ES-I3 (cell line): ENCODE measurements around the gene SFMBT1.

Source experiments
- H3K36me3 ChIP-seq: 2 replicates; pipeline ENCODE4 v1.6.1; 2013; ENCODE audit warnings: mild to moderate bottlenecking, low read length, control low read depth, moderate library complexity; ENCODE audit not compliant: insufficient read depth
- H3K4me1 ChIP-seq: 2 replicates; pipeline ENCODE4 v1.6.1; 2013; ENCODE audit warnings: mild to moderate bottlenecking, control low read depth, low read length; ENCODE audit not compliant: insufficient read depth
- H3K9ac ChIP-seq: 2 replicates; pipeline ENCODE4 v1.6.1; 2013; ENCODE audit warnings: low read depth, mild to moderate bottlenecking, low read length, moderate library complexity
- H3K9me3 ChIP-seq: 2 replicates; pipeline ENCODE4 v1.6.1; 2013; ENCODE audit warnings: mild to moderate bottlenecking, low read length, moderate library complexity; ENCODE audit not compliant: control insufficient read depth, insufficient read depth

Gene SFMBT1

DNA sequence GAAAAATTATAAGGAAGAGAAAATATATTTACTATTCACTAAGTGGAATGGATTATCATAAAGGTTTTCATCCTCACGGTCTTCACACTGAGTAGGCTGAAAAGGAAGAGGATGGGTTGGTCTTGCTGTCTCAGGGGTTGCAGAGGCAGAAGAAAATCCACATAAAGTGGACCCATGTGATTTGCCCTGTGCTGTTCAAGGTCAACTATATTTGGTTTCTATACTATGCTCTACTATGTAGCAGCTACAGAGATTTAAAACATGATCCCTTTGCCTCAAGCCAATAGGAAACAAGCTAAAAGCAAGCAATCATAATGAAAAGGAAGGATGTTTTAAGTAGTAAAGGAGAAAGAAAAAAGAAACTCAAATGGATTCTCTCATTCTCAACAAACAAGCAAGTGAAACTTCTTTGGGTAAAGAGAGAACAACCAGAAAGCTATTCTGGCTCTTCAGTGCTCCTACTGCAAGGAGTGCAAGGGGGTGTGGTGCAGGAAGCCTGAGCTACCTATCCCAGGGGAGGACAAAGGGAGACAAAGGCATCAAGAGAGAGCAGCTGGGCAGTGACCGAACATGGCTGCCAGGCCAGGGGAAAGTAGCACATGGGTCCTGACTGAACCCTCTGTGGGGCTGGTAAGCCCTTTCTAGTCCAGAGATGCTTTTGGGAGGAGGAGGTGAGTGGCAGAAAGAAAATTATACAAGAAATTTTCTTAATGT, 35.9 kb downstream of the SFMBT1 start:
- Histone ChIP-seq H3K9me3 (no peaks in the 10 kb centered on the region), H3K36me3 (no peaks in the 10 kb centered on the region), H3K9ac (no peak overlapping the region), H3K4me1 (no peaks in the 10 kb centered on the region)

DNA sequence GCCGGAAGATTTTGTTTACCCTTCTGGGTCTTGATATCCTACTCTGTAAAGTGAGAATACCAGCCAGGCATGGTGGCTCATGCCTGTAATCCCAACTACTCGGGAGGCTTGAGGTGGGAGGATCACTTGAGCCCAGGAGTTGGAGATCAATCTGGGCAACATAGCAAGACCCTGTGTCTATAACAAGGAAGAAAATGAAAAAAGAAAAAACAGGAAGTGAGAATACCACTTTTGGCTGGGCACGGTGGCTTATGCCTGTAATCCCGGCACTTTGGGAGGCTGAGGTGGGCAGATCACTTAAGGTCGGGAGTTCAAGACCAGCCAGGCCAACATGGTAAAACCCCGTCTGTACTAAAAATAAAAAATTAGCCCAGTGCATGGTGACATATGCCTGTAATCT, 36.9 kb downstream of the SFMBT1 start:
- H3K9ac ChIP-seq, result no peak overlapping the region
- no peaks in the 10 kb centered on the region for H3K4me1 ChIP-seq
- no peaks in the 10 kb centered on the region for H3K36me3 ChIP-seq
- H3K9me3 ChIP-seq, result no peaks in the 10 kb centered on the region

DNA sequence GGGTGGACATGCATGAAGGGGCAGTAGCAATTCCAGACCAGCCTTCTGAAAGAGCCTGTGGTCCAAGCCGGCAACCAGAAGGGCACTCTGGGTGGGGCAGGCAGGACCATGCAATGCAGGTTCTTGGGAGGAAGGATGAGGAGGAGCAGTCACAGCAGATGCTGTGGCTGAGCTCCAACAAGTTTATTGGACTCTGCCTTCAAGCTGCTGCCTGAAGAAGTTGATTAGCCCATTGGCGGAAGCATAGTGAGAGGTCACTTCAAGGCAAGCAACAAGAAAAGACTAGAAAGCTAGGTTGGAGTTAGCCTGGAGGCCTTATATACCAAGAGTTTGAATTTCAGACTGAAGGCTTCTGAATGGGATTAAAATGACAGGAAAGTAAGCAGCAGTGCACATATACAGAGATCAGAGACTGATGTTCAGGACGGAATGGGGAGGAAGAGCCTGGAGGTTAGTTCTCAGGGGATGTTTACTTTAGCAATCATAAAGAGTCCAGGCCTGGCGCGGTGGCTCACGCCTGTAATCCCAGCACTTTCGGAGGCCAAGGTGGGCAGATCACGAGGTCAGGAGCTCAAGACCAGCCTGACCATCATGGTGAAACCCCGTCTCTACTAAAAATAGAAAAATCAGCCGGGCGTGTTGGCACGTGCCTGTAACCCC, 39.9 kb downstream of the SFMBT1 start:
- Histone ChIP-seq H3K9ac (no peak overlapping the region), H3K36me3 (no peaks in the 10 kb centered on the region), H3K4me1 (no peaks in the 10 kb centered on the region), H3K9me3 (no peaks in the 10 kb centered on the region)

DNA sequence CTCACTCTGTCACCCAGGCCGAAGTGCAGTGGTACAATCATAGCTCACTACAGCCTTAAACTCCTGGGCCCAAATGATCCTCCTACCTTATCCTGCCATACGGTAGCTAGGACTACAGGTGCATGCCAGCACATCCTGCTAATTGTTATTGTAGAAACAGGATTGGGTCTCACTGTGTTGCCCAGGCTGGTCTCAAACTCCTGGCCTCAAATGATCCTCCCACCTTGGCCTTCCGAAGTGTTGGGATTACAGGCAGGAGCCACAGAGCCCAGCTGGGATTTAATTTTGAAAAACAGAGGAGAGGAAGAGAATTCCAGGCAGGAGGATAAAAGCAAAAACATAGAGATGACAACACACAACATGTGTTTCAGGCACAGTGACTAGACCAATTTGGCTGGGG, 40.5 kb downstream of the SFMBT1 start:
- Histone ChIP-seq H3K9ac (no peak overlapping the region), H3K4me1 (no peaks in the 10 kb centered on the region), H3K9me3 (no peaks in the 10 kb centered on the region), H3K36me3 (no peaks in the 10 kb centered on the region)

DNA sequence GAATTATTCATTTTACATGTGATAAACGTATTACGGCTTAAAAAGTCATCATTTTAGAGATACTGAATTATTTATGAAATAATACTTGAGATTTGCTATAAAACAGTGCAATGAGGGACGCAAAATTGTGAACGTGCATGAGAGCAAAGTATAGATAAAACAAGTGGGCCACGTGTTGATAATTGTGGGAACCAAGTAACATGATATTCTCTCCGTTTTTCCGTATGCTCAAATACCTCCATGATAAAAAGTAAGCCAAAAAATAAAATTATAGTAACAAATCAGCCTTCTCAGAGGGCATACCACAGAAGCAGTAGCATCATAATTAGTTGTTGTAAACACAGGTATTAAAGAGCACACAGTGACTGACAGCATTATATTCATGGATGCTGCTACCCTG, 42.6 kb downstream of the SFMBT1 start:
- H3K4me1 ChIP-seq, result no peaks in the 10 kb centered on the region
- H3K36me3 ChIP-seq, result no peaks in the 10 kb centered on the region
- no peaks in the 10 kb centered on the region for H3K9me3 ChIP-seq
- no peak overlapping the region for H3K9ac ChIP-seq

DNA sequence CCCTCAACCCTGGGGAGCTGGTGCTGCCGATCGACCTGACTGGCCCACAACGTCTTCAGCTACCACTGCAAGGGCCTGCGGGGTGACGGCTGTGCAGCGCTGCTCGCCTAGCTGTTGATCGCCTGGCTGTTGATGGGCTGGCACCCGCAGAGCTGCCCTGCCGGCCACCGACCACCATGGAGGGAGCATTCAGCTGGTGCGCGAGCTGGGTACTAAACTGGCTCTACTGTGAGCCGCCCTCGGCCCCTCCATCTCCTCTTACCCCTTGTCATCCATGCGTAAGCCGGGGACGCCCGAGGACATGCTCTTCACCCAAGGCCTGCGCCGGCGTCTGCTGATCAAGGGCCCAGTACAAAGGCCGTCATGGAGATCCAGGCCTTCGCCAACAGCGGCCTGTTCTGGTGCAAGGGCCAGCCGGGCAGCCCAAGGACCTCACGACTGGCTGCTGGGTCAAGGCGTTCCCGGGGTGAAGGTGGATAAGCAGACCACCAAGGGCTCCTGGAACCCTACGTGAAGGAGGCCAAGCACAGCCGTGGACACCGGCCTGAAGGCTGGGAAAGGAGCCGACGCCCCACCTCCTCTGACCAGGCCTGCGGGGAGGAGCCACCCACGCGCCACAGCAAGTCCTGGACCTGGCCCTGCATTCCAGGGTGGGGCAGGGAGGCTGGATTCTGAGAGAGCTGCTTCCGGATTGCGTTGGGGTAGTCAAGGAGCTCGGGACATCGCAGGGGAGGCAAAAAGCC, 46.9 kb downstream of the SFMBT1 start:
- H3K36me3 ChIP-seq, result no peaks in the 10 kb centered on the region
- no peaks in the 10 kb centered on the region for H3K9me3 ChIP-seq
- no peaks in the 10 kb centered on the region for H3K4me1 ChIP-seq
- no peak overlapping the region for H3K9ac ChIP-seq

DNA sequence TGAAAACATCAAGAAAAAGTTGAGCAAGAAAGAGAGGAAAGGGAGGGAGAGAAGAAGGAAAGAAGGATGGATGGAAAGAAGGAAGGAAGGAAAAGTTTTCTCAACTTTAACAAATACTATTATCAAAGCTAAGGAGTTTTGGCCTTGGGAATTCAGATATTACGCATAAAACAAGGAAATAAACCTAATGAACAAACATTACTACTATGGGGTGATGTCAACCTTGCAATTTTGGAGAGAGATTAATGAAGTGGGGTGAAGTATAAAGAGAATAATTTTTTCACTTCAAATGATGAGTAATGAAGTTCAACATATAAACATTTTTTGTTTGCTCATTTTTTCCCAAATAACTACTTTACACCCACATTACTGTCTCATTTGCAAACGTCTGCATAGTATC, 55.2 kb downstream of the SFMBT1 start:
- no peaks in the 10 kb centered on the region for H3K36me3 ChIP-seq
- H3K4me1 ChIP-seq, result no peaks in the 10 kb centered on the region
- no peak overlapping the region for H3K9ac ChIP-seq
- no peaks in the 10 kb centered on the region for H3K9me3 ChIP-seq

DNA sequence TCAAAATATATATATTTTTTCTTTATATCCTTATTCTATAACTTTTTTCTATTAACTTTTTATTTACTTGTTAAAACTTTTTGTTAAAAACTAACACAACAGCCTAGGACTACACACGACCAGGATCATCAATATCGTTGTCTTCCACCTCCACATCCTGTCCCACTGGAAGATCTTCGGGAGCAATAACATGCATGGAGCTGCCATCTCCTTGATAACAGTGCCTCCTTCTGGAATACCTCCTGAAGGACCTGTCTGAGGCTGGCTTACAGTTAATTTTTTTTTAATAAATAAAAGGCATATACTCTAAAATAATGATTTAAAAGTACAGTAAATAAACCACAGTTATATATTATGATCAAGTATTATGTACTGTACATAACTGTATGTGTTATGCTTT, 58.9 kb downstream of the SFMBT1 start:
- Histone ChIP-seq H3K9ac (no peak overlapping the region), H3K36me3 (no peaks in the 10 kb centered on the region), H3K4me1 (no peaks in the 10 kb centered on the region), H3K9me3 (no peaks in the 10 kb centered on the region)

DNA sequence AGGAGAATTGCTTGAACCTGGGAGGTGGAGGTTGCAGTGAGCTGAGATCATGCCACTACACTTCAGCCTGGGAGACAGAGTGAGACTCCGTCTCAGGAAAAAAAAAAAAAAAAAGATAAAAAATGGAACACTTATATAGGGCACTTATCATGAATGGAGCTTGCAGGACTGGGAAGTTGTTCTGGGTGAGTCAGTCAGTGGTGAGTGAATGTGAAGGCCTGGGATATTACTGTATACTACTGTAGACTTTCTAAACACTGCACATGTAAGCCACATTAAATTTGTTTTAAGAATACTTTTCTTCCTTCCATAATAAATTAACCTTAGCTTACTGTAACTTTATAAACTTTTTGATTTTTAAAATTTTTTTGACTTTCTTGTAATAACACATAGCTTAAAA, 59.8 kb downstream of the SFMBT1 start:
- Histone ChIP-seq H3K36me3 (no peaks in the 10 kb centered on the region), H3K4me1 (no peaks in the 10 kb centered on the region)

DNA sequence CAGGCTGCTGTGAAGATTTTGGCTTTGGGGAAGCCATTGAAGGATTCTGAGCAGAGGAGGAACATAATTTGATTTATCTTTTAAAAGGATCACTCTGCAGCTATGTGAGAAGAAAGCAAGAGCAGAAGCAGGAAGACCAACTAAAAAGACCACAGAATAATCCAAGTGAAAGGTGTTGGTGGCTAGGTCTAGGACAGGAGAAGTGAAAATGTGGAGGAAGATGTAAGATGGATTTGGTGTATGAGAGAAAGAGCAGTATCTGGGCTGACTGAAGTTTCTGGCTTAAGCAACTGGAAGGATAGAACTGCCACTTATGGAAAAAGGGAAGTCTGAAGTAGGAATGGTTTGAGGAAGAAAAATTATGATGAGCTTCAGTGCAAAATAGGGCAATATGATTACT, 62.0 kb downstream of the SFMBT1 start:
- no peaks in the 10 kb centered on the region for H3K9me3 ChIP-seq
- no peak overlapping the region for H3K9ac ChIP-seq
- H3K4me1 ChIP-seq, result no peaks in the 10 kb centered on the region
- no peaks in the 10 kb centered on the region for H3K36me3 ChIP-seq

More for the DNA sequence above, 59.8 kb downstream of the SFMBT1 start:
- H3K9ac ChIP-seq, result no peak overlapping the region
- H3K9me3 ChIP-seq, result no peaks in the 10 kb centered on the region

DNA sequence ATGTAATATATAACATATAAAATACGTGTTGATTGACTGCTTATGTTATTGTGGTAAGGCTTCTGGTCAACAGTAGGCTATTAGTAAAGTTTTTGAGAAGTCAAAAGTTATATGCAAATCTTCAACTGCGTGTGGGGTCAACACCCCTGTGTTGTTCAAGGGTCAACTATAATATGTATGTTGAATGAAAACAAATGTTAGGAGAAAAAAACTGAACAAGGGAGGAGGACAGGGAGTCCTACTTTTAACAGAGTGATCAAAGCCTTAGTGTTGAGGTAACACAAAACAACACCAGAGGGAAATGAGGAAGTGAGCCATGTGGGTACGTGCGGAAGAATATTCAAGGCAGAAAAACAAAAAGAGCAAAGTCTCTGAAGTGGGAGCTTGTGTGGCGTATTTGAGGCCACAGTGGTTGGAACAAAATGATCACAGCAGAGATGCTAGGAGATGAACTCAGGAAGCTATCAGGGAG, 62.5 kb downstream of the SFMBT1 start:
- Histone ChIP-seq H3K9ac (no peak overlapping the region), H3K9me3 (no peaks in the 10 kb centered on the region), H3K36me3 (no peaks in the 10 kb centered on the region), H3K4me1 (no peaks in the 10 kb centered on the region)

DNA sequence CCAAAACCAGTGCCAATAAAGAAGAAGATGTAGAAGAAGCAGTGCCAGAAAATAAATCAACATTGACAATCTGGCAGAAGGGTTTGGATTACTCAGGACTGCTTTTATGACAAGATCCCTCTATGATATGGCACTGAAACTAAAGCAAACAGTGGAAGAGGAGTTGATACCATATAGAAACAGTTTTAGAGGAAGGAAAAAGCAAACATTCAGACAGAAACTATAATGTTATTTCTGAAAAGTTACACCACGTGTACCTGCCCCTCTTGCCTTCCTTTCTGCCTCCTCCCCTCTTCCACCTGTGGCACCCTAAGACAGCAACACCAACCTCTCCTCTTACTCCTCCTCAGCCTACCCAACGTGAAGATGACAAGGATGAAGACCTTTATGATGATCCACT, 63.0 kb downstream of the SFMBT1 start:
- Histone ChIP-seq H3K36me3 (no peaks in the 10 kb centered on the region), H3K9me3 (no peaks in the 10 kb centered on the region), H3K9ac (no peak overlapping the region), H3K4me1 (no peaks in the 10 kb centered on the region)

DNA sequence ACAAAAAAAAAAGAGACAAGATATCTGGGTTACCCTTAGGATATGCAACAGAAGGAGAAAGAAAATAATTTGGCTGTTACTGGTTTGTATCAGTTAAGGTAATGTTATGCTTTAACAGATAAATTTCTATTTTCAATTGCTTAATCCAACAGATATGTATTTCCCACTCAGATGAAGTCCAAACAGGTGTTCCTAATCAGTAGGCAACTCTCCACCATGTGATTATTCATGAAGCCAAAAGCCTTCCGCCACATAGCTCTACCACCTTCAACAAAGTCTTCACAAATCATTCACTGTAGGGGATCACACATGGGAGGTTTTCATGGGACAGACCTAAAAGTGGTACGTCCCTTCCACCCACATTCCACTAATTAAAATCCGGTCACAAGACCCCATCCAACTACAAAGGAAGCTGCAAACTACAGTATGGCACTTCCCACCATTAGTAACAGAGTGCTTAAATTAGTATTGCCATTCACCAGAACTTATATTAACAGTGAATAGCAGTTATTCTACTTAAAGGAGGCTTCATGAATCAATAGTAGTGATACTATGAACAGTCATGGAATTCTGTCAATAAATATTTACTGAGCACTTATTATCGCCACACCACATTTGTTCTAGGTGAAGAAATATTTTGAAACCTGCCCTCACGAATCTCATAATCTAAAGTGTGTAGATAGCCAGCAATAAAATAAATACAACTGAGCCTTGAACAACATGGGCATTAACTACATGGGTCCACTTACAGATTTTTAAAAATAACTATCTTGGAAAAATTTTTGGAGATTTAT, 66.5 kb downstream of the SFMBT1 start:
- H3K4me1 ChIP-seq, result no peaks in the 10 kb centered on the region
- no peaks in the 10 kb centered on the region for H3K36me3 ChIP-seq
- no peak overlapping the region for H3K9ac ChIP-seq
- H3K9me3 ChIP-seq, result no peaks in the 10 kb centered on the region

DNA sequence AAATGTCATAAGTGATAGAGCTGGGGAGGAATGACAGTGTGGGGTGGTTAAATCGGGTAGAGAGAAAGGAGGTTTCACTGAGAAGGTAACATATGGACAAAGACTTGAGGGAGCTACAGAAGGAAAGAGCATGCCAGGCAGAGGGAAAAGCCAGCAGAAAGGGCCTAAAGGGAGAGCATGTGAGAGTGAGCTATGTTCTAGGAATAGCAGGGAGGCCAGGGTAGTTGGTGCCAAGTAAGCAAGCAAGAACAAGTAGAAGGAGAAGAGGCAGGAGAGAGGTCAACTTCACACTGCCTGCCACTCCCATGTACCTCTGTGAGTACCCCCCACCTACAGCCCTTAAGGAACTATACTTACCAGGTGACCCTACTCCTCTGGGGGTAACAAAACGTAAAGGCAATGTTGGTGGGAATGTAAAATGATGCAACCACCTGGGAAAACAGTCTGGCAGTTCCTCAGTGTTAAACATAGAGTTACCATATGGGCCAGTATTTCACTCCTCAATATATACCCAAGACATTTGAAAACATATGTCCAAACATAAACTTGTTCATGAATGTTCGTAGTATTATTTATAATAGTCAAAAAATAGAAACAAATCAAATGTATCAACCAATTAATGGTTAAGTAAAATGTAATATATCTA, 67.6 kb downstream of the SFMBT1 start:
- H3K4me1 ChIP-seq, result no peaks in the 10 kb centered on the region
- no peaks in the 10 kb centered on the region for H3K9me3 ChIP-seq
- no peaks in the 10 kb centered on the region for H3K36me3 ChIP-seq
- no peak overlapping the region for H3K9ac ChIP-seq
